Hepatic stellate cell (primary cell): ENCODE measurements around the gene CEND1.

Source experiments
- DNase-seq: peaks from one replicate; pipeline ENCODE4 v3.0.0; 2011; ENCODE audit warnings: low spot score

CEND1 gene

GRCh38 chr11:794766-795633 lies 5.1 kb upstream of the CEND1 start:
- no peak for DNase-seq

DNA sequence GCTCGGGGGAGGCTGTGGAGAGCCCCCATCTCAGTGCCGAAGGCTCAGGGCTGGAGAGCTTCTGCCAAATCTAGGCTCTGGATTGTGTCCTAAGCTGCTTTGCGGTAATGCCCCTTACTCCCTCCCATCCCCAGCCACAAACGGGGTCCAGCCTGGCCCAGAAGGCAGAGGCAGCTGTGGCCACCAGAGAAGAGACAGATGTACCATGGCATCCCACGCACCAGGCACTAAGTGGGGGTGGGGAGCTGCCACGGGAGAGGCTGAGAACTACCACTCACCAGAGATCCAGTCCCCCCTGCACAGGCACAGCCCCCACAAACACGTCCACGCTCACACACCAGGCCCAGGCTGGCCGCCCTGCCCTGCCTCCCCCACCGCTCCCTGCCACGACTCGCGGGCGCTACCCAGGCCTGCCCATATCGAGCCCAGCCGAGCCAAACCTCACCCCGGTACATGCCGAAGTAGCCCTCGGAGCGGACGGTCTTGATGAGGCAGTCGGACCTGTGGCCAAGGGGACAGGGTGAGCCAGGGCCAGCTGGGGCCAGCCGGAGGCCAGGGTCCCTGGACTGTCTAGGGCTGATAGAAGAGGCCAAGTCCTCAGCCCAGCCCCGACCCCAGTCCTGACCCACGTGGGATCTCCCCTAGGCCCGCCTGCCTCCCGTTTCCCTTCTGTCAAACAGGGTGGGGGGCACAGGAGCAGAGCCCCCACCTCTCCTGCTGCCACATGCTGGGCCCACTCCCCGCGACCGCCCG lies 4.3 kb upstream of the CEND1 start:
- no peak for DNase-seq

DNA sequence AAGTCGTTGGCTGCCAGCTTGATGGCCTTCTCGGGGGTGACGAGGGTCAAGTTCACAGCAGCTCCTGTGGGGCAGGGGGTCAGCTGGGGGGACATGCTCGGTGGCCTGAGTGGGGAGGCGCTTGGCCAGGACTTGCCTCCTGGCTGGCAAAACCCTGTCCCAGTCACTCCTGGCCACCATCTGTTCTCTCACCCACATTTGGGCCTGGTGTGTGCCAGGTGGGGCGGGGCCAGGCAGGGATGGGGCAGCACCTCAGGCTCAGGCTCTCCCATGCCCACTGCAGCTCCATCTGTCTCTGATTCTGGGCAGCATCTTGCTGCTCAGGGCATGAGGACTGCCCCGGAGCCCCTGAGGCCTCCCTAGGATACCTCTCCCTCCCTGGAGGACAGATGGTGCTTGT lies 3.7 kb upstream of the CEND1 start:
- no peak for DNase-seq

DNA sequence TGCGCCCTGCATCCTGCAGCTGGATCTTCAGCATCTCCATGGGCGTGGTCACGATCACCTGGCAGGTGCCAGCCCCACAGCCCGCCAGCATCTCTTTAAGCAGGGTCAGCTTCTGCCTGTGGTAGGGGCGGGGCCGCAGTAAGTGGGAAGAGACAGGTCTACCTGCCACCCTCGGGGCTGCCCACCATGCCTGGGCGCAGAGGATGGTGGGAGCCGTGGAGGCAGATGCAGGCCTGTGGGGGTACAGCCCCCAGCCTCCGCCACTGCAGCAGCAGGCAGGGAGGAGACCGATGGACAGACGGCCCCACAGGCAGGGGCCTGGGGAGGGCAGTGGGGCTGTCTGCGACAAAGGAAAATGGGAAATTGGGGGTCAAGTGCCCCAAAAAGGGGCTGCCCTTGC lies 3.0 kb upstream of the CEND1 start:
- DNase-seq, result no peak

- no peak for DNase-seq
These were observed 2.6 kb upstream of the CEND1 start for GRCh38 chr11:792535-792821.

- no peak for DNase-seq
These were observed 2.0 kb upstream of the CEND1 start for GRCh38 chr11:791658-792534.

DNA sequence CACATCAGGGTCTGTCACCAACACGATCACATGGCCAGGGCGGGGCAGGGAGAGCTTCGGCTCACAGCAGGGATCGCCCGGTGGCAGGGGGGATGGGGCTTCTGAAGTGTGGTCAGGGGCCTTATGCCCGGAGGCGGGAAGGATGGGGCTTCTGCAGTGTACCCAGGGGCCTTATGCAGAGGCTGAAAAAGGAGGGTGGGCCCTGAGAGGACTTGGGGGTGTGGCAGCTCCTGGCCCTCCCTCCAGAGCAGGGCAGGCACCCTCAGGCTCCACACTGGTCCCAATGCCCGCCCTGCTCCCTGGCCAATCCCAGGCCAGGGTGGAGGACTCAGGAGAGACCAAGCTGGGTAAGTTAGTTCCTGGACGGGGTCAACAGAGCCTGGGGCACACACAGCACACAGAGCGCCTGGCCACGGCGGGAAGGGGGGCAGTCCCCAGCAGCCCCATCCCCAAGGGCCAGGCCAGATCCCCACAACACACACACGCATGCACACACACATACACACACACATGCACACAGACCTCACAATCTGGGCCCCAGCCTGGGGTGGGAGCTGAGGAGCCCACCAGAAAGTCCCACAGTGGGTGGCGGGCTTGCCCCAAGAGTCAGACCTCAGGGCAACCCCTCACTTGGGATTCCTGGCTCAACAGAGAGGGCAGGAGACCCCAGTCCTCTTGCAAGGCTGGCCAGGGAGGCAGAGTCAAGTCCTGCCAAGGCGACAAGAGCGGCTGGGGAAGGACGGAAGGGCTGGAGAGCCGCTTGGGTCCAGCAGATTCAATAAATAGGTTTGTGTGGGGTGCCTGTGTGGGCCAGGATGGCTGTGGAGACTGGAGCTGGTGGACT lies 1.1 kb upstream of the CEND1 start:
- no peak for DNase-seq

- DNase-seq, result no peak
These were observed 643 bp downstream of the CEND1 start for GRCh38 chr11:788953-789940.

DNA sequence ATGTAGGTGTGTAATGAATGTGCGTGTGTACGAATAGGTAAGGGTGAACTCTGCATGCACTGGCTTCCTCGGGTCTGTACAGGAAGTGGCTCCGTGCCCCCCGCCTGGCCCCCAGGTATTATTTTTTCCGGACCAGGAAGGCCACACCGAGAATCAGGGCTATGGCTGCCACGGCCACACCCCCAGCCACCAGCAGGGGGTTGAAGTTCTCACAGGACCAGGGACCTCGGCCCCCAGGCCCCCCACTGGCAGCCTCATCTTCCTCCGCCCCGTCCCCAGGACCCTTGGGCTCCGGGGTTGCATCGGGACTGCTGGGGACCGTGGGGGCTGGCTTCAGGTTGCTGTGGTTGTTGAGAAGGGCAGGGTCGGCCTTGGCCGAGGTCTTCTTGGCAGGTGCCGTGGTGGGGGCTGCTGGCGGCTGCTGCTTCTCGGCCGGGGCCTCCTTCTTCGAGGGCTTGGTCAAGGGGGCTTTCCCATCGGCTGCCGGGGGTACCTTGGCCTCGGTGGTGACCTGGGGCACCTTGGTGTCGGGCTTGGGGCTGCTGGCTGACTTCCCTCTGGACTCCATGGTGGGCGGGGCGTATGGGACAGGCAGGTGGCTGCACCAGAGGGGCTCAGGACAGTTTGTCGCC lies 1.8 kb downstream of the CEND1 start:
- DNase-seq, result no peak

DNA sequence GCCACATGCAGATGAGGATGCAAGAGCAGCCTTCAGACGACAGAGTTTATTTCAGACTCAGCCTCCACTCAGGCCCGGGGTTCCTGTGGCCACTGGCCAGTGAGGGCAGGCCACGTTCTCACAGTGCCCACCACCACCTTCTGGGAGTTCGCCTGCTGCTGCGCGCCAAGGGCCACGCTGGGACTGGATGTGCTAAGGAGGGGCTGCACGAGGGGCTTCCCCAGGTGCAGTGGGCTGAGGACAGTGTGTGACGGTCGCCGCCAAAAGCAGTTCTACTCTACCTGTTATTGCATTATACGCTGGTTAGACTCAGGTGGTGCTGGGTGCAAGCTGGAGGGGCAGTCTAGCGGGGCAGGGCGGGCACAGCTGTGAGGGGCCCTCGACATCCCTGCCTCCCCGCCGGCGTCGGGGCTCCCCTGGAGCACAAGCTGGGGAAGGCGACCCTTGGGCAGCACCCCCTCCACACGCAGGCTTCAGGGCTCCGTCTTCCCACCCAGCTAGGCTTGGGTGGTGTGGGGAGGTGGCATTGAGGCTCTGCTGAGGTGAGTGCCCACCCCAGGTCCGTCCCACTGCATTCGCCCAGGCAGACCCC lies 2.7 kb downstream of the CEND1 start:
- no peak for DNase-seq

DNA sequence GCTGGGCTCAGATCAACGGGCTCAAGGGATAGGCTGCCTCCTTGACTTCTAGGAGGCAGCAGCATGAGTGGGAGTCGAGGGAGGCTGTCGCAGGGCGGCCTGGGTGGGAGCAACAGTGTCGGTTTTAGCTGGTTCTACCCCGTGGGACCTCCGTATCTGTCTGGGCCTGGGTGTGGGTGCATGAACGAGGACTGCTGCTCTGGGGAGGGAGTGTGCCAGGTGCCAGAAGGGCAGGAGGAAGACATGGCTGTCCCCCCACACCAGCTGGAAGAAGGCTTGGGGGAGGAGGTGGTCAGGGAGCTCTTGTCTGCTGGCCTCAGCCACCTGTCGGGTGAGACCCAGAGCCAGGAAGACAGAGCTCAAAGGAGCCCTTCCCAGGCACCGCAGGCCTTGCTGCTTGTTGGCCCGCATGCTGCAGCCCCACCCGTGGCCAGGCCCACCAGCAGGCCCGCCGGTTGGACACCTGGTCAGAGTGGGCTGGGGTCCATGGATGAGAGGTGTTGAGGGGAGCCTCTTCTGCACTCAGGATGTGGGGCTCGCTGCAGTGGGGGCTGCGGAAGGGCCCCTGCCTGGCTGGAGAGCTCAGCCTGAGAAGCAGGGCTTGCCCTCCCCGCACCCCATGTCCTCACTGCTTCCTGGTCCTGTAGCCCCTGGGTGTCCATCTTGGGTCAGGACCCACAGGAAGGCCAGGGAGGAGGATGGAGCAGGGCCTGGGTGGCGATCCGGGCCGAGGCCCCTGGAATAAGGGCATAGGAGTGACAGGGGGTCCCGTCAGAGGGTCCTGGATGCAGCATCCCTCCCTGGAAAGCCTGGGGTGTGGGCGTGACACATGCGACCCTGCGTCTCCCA lies 3.4 kb downstream of the CEND1 start:
- DNase-seq, result no peak

DNA sequence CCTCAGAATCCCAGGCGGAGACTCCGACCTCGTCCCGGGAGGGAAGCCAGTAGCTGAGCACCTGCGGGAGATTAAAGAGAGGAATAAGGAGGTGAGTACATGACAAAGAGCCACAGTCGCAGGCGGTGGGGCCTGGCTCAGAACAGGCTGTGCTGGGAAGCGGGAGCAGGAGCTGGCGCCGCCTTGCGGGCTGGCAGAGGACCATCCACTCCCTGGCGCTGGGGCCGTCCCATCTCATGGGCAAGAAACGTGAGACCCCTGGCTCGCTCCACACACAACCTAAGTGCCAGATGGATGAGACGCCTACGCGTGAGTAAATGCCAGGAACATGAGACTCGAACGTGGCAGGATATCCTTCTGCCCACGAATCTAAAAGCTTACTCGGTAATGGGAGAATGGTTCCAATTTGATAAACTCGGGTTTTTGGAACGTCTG lies 6.3 kb downstream of the CEND1 start:
- DNase-seq, result no peak

DNA sequence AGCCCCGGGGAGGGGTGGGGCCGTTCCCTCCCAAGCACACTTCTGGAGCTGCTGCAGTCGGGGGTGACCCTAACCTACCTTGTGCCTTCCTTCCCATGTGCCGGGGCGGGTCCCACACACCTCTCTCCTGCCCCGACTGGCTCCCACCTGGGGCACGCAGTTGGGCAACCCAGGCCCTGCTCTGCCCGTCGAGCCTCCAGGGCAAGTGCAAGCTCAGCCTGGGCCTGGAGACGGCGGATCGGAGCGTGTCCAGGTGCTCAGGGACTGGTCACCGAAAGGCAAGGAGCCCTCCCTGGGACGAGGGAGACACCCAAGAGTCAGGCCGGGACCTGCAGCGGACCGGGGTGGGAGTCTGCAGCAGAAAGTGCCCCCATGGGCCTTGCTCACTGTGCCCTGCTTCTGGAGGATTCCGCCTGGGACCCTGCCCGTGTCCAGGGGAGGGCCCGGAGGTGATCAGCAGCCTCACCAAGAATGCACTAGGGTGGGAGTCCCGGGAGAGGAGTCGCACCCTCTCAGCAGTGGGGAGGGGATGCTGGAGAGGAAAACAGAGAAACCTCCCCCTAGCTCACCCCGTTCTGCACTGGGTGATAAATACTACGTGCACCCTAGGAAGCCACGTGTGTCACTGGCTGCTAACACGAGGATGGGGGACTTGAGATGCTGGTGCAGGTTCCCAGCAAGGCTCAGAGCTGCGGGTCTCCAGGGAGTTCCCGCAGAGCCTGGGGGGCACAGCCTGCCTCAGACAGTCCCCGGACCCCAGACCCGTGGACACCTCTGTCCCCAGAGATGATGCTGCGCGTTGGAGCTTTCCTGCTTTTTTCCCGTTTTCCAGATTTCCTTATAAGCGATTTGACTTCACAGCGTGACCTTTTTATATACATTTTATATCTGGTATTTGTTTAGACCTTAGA lies 7.4 kb downstream of the CEND1 start:
- DNase-seq, result no peak

- no peak for DNase-seq
These were observed 9.8 kb downstream of the CEND1 start for GRCh38 chr11:779955-780532.

- DNase-seq, result no peak
These were observed 10.6 kb downstream of the CEND1 start for GRCh38 chr11:778976-779954.
